ENCODE results near the gene COPS4.

GRCh38 chr4:83104991-83105390 lies 70.0 kb downstream of the COPS4 start:
- TF ChIP-seq CTCF (conservative IDR thresholded peaks at IDR 0.05), result no peak
- no peak for TF ChIP-seq ZFX (IDR thresholded peaks at IDR 0.05)

Data from C4-2B (cell line).